HEK293 (cell line): ENCODE measurements around the gene ZNF12.

ENCODE experiments used
- CTCF ChIP-seq: fragments of 450-650 bp; formaldehyde crosslinking; IDR thresholded peaks from 2 replicates; pipeline ENCODE4 v1.5.1; 2016; ENCODE audit warnings: missing biosample characterization, missing genetic modification characterization
- MEIS1 ChIP-seq: sonication (generic); formaldehyde crosslinking; IDR thresholded peaks from 2 replicates; pipeline ENCODE4 v1.8.1; 2022; ENCODE audit warnings: missing genetic modification reagents, mild to moderate bottlenecking, borderline replicate concordance
- TCF7L2 ChIP-seq: IDR thresholded peaks from 2 replicates; pipeline ENCODE4 v1.6.1; 2011; ENCODE audit warnings: low read depth, mild to moderate bottlenecking, inconsistent platforms, low read length, moderate library complexity, borderline replicate concordance
- YY2 ChIP-seq: fragments of 450-650 bp; formaldehyde crosslinking; IDR thresholded peaks from 2 replicates; pipeline ENCODE4 v1.5.1; 2016; ENCODE audit warnings: missing biosample characterization, missing genetic modification characterization
- ZBTB21 ChIP-seq: fragments of 450-650 bp; formaldehyde crosslinking; IDR thresholded peaks from 2 replicates; pipeline ENCODE4 v1.5.1; 2017; ENCODE audit warnings: missing biosample characterization, missing genetic modification characterization
- ZBTB49 ChIP-seq: fragments of 450-650 bp; formaldehyde crosslinking; IDR thresholded peaks from 2 replicates; pipeline ENCODE4 v1.5.1; 2016; ENCODE audit warnings: missing biosample characterization, missing genetic modification characterization, low read depth
- ZEB2 ChIP-seq: fragments of 450-650 bp; formaldehyde crosslinking; IDR thresholded peaks from 2 replicates; pipeline ENCODE4 v1.5.1; 2016; ENCODE audit warnings: missing biosample characterization, missing genetic modification characterization
- ZFP37 ChIP-seq: fragments of 450-650 bp; formaldehyde crosslinking; IDR thresholded peaks from 2 replicates; pipeline ENCODE4 v1.5.1; 2016; ENCODE audit warnings: missing biosample characterization, missing genetic modification characterization
- ZNF24 ChIP-seq: fragments of 450-650 bp; formaldehyde crosslinking; IDR thresholded peaks from 2 replicates; pipeline ENCODE4 v1.5.1; 2016; ENCODE audit warnings: missing biosample characterization, missing genetic modification characterization
- ZNF521 ChIP-seq: fragments of 450-650 bp; formaldehyde crosslinking; IDR thresholded peaks from 2 replicates; pipeline ENCODE4 v1.5.1; 2017; ENCODE audit warnings: missing biosample characterization, mild to moderate bottlenecking, missing genetic modification characterization
- ZNF777 ChIP-seq: fragments of 450-650 bp; formaldehyde crosslinking; IDR thresholded peaks from 2 replicates; pipeline ENCODE4 v1.5.1; 2017; ENCODE audit warnings: missing biosample characterization, missing genetic modification characterization, borderline replicate concordance
- ZSCAN23 ChIP-seq: fragments of 450-650 bp; formaldehyde crosslinking; IDR thresholded peaks from 2 replicates; pipeline ENCODE4 v1.5.1; 2016; ENCODE audit warnings: missing biosample characterization, missing genetic modification characterization
- TF ChIP-seq, protein P1 (sequence below): IDR thresholded peaks from 2 replicates; pipeline ENCODE4 v1.6.1; 2011; ENCODE audit warnings: mild to moderate bottlenecking, low read depth, low read length, borderline replicate concordance
- TF ChIP-seq, protein P2 (sequence below): fragments of 450-650 bp; formaldehyde crosslinking; IDR thresholded peaks from 2 replicates; pipeline ENCODE4 v1.5.1; 2017; ENCODE audit warnings: missing biosample characterization, missing genetic modification characterization

DNA sequence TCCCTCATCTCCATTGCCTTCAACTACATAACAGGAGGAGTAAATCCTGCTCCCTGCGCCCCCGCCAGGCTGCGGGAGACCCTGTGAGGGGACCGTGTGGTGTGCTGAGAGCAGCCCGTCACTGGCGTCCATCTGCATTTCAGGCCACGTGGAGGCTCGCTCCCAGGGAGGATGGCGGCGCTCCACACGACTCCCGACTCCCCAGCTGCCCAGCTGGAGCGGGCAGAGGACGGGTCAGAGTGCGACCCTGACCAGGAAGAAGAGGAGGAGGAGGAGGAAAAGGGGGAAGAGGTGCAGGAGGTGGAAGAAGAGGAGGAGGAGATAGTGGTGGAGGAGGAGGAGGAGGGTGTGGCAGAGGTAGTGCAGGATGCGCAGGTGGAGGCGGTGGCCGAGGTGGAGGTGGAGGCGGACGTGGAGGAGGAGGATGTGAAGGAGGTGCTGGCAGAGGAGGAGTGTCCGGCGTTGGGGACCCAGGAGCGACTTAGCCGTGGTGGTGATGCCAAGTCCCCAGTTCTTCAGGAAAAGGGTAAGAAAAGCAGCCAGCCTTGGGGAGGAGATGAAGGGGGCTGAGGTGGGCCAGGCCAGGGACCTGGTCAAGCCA lies 64.4 kb downstream of the ZNF12 start:
- TF ChIP-seq CTCF (tag by site-specific recombination) (no peak), ZNF777 (tag by site-specific recombination) (no peak), YY2 (tag by site-specific recombination) (no peak), ZBTB49 (no peak), ZSCAN23 (tag by site-specific recombination) (no peak), ZFP37 (tag by site-specific recombination) (no peak), ZNF521 (tag by site-specific recombination) (no peak), ZBTB21 (tag by site-specific recombination) (no peak), TCF7L2 (no peak), MEIS1 (CRISPR knock-in tag) (no peak), ZEB2 (no peak), ZNF24 (tag by site-specific recombination) (no peak)
- TF ChIP-seq, protein P1, sequence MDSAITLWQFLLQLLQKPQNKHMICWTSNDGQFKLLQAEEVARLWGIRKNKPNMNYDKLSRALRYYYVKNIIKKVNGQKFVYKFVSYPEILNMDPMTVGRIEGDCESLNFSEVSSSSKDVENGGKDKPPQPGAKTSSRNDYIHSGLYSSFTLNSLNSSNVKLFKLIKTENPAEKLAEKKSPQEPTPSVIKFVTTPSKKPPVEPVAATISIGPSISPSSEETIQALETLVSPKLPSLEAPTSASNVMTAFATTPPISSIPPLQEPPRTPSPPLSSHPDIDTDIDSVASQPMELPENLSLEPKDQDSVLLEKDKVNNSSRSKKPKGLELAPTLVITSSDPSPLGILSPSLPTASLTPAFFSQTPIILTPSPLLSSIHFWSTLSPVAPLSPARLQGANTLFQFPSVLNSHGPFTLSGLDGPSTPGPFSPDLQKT = no peak
- TF ChIP-seq, protein P2, sequence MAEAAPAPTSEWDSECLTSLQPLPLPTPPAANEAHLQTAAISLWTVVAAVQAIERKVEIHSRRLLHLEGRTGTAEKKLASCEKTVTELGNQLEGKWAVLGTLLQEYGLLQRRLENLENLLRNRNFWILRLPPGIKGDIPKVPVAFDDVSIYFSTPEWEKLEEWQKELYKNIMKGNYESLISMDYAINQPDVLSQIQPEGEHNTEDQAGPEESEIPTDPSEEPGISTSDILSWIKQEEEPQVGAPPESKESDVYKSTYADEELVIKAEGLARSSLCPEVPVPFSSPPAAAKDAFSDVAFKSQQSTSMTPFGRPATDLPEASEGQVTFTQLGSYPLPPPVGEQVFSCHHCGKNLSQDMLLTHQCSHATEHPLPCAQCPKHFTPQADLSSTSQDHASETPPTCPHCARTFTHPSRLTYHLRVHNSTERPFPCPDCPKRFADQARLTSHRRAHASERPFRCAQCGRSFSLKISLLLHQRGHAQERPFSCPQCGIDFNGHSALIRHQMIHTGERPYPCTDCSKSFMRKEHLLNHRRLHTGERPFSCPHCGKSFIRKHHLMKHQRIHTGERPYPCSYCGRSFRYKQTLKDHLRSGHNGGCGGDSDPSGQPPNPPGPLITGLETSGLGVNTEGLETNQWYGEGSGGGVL (tag by site-specific recombination) = no peak
